IMR-90 (cell line): ENCODE data around the gene TSR3. TPM values are rescaled to one million over a fixed set of nuclear protein-coding genes. Genes with fewer than 3 reads are reported as not detected.

ENCODE experiments used
- ATAC-seq: fragments of 200-7000 bp; cut with Tn5 transposase; 2 replicates; pipeline ENCODE4 v1.9.1; 2020; ENCODE audit warnings: low read depth, mild to moderate bottlenecking, moderate library complexity
- BruUV-seq: library from RNA; stranded (reverse); fragments of 400-500 nt; replicated peaks from 2 replicates; lab custom pipeline; 2021; lab: Mats Ljungman, UMichigan
- CTCF ChIA-PET: fragments of 300-600 bp; formaldehyde crosslinking; extraction: SDS; loops from one replicate; lab custom pipeline; 2021; ENCODE audit warnings: antibody characterized with exemption; lab: Yijun Ruan, JAX
- POLR2A ChIA-PET: fragments of 300-600 bp; sonication (Branson Sonifier 250); formaldehyde crosslinking; loops from one replicate; lab custom pipeline; 2022; ENCODE audit warnings: antibody characterized with exemption; ENCODE audit not compliant: unreplicated experiment; lab: Charles Lee
- DNase-seq: peaks from one replicate; pipeline ENCODE4 v3.0.0; 2013
- H2AFZ ChIP-seq: replicated peaks from 2 replicates; pipeline ENCODE3; 2013; ENCODE audit warnings: low read length, mild to moderate bottlenecking; ENCODE audit not compliant: poor library complexity
- H2AK5ac ChIP-seq: 2 replicates; pipeline ENCODE4 v1.6.1; 2013; ENCODE audit warnings: low read depth, low read length, inconsistent platforms
- H2AK9ac ChIP-seq: replicated peaks from 2 replicates; pipeline ENCODE3; 2013; ENCODE audit warnings: mild to moderate bottlenecking, low read depth, low read length, moderate library complexity; ENCODE audit not compliant: poor library complexity
- H2BK120ac ChIP-seq: 2 replicates; pipeline ENCODE4 v1.6.1; 2013; ENCODE audit warnings: low read depth, low read length, inconsistent platforms
- H2BK15ac ChIP-seq: 3 replicates; pipeline ENCODE4 v1.6.1; 2013; ENCODE audit warnings: low read depth, low read length, inconsistent platforms
- H2BK20ac ChIP-seq: 2 replicates; pipeline ENCODE4 v1.6.1; 2013; ENCODE audit warnings: low read depth, mild to moderate bottlenecking, inconsistent platforms, low read length, moderate library complexity
- H2BK5ac ChIP-seq: 2 replicates; pipeline ENCODE4 v1.6.1; 2013; ENCODE audit warnings: mild to moderate bottlenecking, low read depth, low read length, inconsistent platforms; ENCODE audit not compliant: poor library complexity, severe bottlenecking
- H3K14ac ChIP-seq: replicated peaks from 2 replicates; pipeline ENCODE4 v1.6.1; 2013; ENCODE audit warnings: low read depth, low read length, inconsistent platforms
- H3K18ac ChIP-seq: 2 replicates; pipeline ENCODE4 v1.6.1; 2013; ENCODE audit warnings: low read depth, low read length, control low read depth
- H3K23ac ChIP-seq: 2 replicates; pipeline ENCODE4 v1.6.1; 2013; ENCODE audit warnings: low read depth, low read length, inconsistent platforms
- H3K27ac ChIP-seq: 2 replicates; pipeline ENCODE4 v1.5.1; 2013; ENCODE audit warnings: mild to moderate bottlenecking, control low read depth, low read length; ENCODE audit not compliant: insufficient read depth
- H3K27me3 ChIP-seq: 2 replicates; pipeline ENCODE4 v1.6.1; 2013; ENCODE audit warnings: low read length; ENCODE audit not compliant: control insufficient read depth, insufficient read depth
- H3K36me3 ChIP-seq: 2 replicates; pipeline ENCODE4 v1.6.1; 2013; ENCODE audit warnings: low read length, mixed read lengths; ENCODE audit not compliant: control insufficient read depth, insufficient read depth
- H3K4ac ChIP-seq: 2 replicates; pipeline ENCODE4 v1.6.1; 2013; ENCODE audit warnings: low read depth, low read length, inconsistent platforms
- H3K4me1 ChIP-seq: 2 replicates; pipeline ENCODE4 v1.6.1; 2013; ENCODE audit warnings: low read length, mixed read lengths; ENCODE audit not compliant: control insufficient read depth, insufficient read depth
- H3K4me2 ChIP-seq: 2 replicates; pipeline ENCODE4 v1.6.1; 2013; ENCODE audit warnings: low read depth, mild to moderate bottlenecking, control low read depth, low read length, moderate library complexity
- H3K4me3 ChIP-seq: 2 replicates; pipeline ENCODE4 v1.5.1; 2013; ENCODE audit warnings: low read depth, mild to moderate bottlenecking, control low read depth, low read length, moderate library complexity; ENCODE audit not compliant: insufficient read depth
- H3K56ac ChIP-seq: 2 replicates; pipeline ENCODE4 v1.6.1; 2013; ENCODE audit warnings: low read length, inconsistent platforms; ENCODE audit not compliant: insufficient read depth; ENCODE audit errors: extremely low read depth
- H3K79me1 ChIP-seq, 2 experiments: 2 replicates each; pipeline ENCODE4 v1.6.1; 2013; ENCODE audit warnings: low read length in 2 of 2, inconsistent platforms in 1 of 2, low read depth in 1 of 2
- H3K9ac ChIP-seq: 2 replicates; pipeline ENCODE4 v1.6.1; 2013; ENCODE audit warnings: low read depth, low read length, control low read depth
- H3K9me1 ChIP-seq: 2 replicates; pipeline ENCODE4 v1.6.1; 2013; ENCODE audit warnings: low read length, inconsistent platforms; ENCODE audit not compliant: insufficient read depth
- H3K9me3 ChIP-seq: 2 replicates; pipeline ENCODE4 v1.6.1; 2013; ENCODE audit warnings: low read length; ENCODE audit not compliant: control insufficient read depth, insufficient read depth
- H4K20me1 ChIP-seq: 2 replicates; pipeline ENCODE4 v1.6.1; 2013; ENCODE audit warnings: low read length, inconsistent platforms; ENCODE audit not compliant: insufficient read depth
- H4K5ac ChIP-seq: 2 replicates; pipeline ENCODE4 v1.6.1; 2013; ENCODE audit warnings: mild to moderate bottlenecking, low read depth, low read length, control low read depth
- H4K8ac ChIP-seq, 2 experiments: 2 replicates each; pipeline ENCODE4 v1.6.1; 2013; ENCODE audit warnings: low read depth in 2 of 2, low read length in 2 of 2, control low read depth in 1 of 2, inconsistent platforms in 1 of 2
- H4K91ac ChIP-seq: 2 replicates; pipeline ENCODE4 v1.6.1; 2013; ENCODE audit warnings: low read depth, low read length, inconsistent platforms; ENCODE audit not compliant: insufficient read depth
- BHLHE40 ChIP-seq: fragments of 150-350 bp; IDR thresholded peaks from 2 replicates; pipeline ENCODE4 v1.6.1; 2016; ENCODE audit warnings: mild to moderate bottlenecking, low read depth, low read length
- CEBPB ChIP-seq: IDR thresholded peaks from 2 replicates; pipeline ENCODE4 v1.6.1; 2012; ENCODE audit warnings: low read depth, low read length, improper control_type of control experiment
- CHD1 ChIP-seq: IDR thresholded peaks from 2 replicates; pipeline ENCODE4 v1.6.1; 2012; ENCODE audit warnings: low read depth, low read length, improper control_type of control experiment
- CTCF ChIP-seq: conservative IDR thresholded peaks from 2 replicates; pipeline ENCODE4 v1.5.1; 2012; ENCODE audit warnings: mild to moderate bottlenecking, low read depth, low read length, improper control_type of control experiment
- ELK1 ChIP-seq: fragments of 150-350 bp; IDR thresholded peaks from 2 replicates; pipeline ENCODE4 v1.6.1; 2016; ENCODE audit warnings: low read depth, mild to moderate bottlenecking, low read length, moderate library complexity, borderline replicate concordance
- FOS ChIP-seq: fragments of 150-350 bp; IDR thresholded peaks from 2 replicates; pipeline ENCODE4 v1.6.1; 2016; ENCODE audit warnings: low read depth, low read length
- MAFK ChIP-seq: IDR thresholded peaks from 2 replicates; pipeline ENCODE4 v1.6.1; 2012; ENCODE audit warnings: low read depth, low read length, improper control_type of control experiment
- MAZ ChIP-seq: IDR thresholded peaks from 2 replicates; pipeline ENCODE4 v1.6.1; 2012; ENCODE audit warnings: low read depth, mild to moderate bottlenecking, low read length, improper control_type of control experiment, moderate library complexity, borderline replicate concordance
- MXI1 ChIP-seq: IDR thresholded peaks from 2 replicates; pipeline ENCODE4 v1.6.1; 2012; ENCODE audit warnings: low read depth, mild to moderate bottlenecking, low read length, moderate library complexity, borderline replicate concordance
- NFE2L2 ChIP-seq: fragments of 150-350 bp; IDR thresholded peaks from 2 replicates; pipeline ENCODE4 v1.6.1; 2016; ENCODE audit warnings: low read depth, mild to moderate bottlenecking, low read length
- POLR2A ChIP-seq: IDR thresholded peaks from 2 replicates; pipeline ENCODE4 v1.6.1; 2012; ENCODE audit warnings: mild to moderate bottlenecking, low read depth, low read length
- RAD21 ChIP-seq: IDR thresholded peaks from 2 replicates; pipeline ENCODE4 v1.6.1; 2012; ENCODE audit warnings: low read length, improper control_type of control experiment
- RCOR1 ChIP-seq: IDR thresholded peaks from 2 replicates; pipeline ENCODE4 v1.6.1; 2012; ENCODE audit warnings: mild to moderate bottlenecking, low read length, improper control_type of control experiment; ENCODE audit not compliant: insufficient replicate concordance
- RFX5 ChIP-seq: IDR thresholded peaks from 2 replicates; pipeline ENCODE4 v1.8.0; 2012; ENCODE audit warnings: low read depth, mild to moderate bottlenecking, low read length, moderate library complexity
- SMC3 ChIP-seq: fragments of 150-350 bp; IDR thresholded peaks from 2 replicates; pipeline ENCODE4 v1.6.1; 2016; ENCODE audit warnings: low read depth, mild to moderate bottlenecking, antibody characterized with exemption, low read length, moderate library complexity
- USF2 ChIP-seq: fragments of 150-350 bp; IDR thresholded peaks from 2 replicates; pipeline ENCODE4 v1.6.1; 2017; ENCODE audit warnings: mild to moderate bottlenecking, antibody characterized with exemption, low read length, low read depth
- WGBS, 2 experiments: methylation state at CpG; one replicate each; pipeline versions ENCODE4 v1.1.5 to v1.1.7; 2013; ENCODE audit warnings: missing lambda C conversion rate in 2 of 2; ENCODE audit not compliant: insufficient read length in 1 of 2; ENCODE audit errors: extremely low coverage in 2 of 2; 5-methylcytosine and 5-hydroxymethylcytosine counted together
- dilution Hi-C: fragments of 300-500 bp; cut with HindIII; formaldehyde crosslinking; loops from one replicate; pipeline ENCODE4 v1.14.3; 2018; ENCODE audit warnings: low sequenced_read_pairs; ENCODE audit not compliant: unreplicated experiment
- in situ Hi-C: fragments of 300-500 bp; cut with MboI; formaldehyde crosslinking; loops from 3 replicates; pipeline ENCODE4 v1.14.3; 2019; ENCODE audit warnings: low sequenced_read_pairs, inconsistent platforms, mixed read lengths
- intact Hi-C: fragments of 100-400 bp; cut with micrococcal nuclease; formaldehyde crosslinking; loops from 2 replicates; pipeline ENCODE4 v1.10.0; 2022
- polyA plus RNA-seq, 3 experiments: library from polyadenylated mRNA; depleted of rRNA; stranded (reverse); fragments of >200 nt; gene quantifications; 2 replicates each; pipeline ENCODE4 v1.2.3, GENCODE V29; 2012; ENCODE audit warnings: low replicate concordance in 1 of 3
- total RNA-seq: library from RNA; depleted of rRNA; stranded (reverse); fragments of >200 nt; gene quantifications from 2 replicates; pipeline ENCODE4 v1.2.3, GENCODE V29; 2012

The TSR3 gene
- total and polyA plus RNA-seq, 2 of the 4 experiments (the other 2 are of a cell fraction): 38.0 to 52.9 TPM

- no peak overlapping the region for H3K4ac ChIP-seq
- in situ Hi-C loops: no loop called here
- BruUV-seq: no TSS peak
These were observed 46.7 kb upstream of the TSR3 start for GRCh38 chr16:1398351-1398750.

More at GRCh38 chr16:1398351-1398750, 46.7 kb upstream of the TSR3 start:
- H4K20me1 ChIP-seq: no peaks in the 10 kb centered on the region
- no peak overlapping the region for H2BK15ac ChIP-seq
- H3K56ac ChIP-seq: no peak overlapping the region
- no peak for DNase-seq
- ChIA-PET POLR2A (no interaction called here), CTCF (no interaction called here)
- H3K18ac ChIP-seq: no peak overlapping the region
- H3K9me3 ChIP-seq: no peaks in the 10 kb centered on the region
- no peak overlapping the region for H2AK5ac ChIP-seq
- H3K9ac ChIP-seq: no peak overlapping the region
- ATAC-seq: no peak
- no peak overlapping the region for H2BK120ac ChIP-seq
- H3K79me1 ChIP-seq: no peaks in the 10 kb centered on the region
- peaks cover 46% of the 10 kb centered on the region for H3K36me3 ChIP-seq
- H3K14ac ChIP-seq: no peak overlapping the region
- H3K23ac ChIP-seq: no peak overlapping the region
- no peak overlapping the region for H3K27ac ChIP-seq
- no peak overlapping the region for H2AFZ ChIP-seq
- no peaks in the 10 kb centered on the region for H3K4me1 ChIP-seq
- H4K8ac ChIP-seq: no peak overlapping the region
- no peak overlapping the region for H3K4me3 ChIP-seq
- intact Hi-C loops: no loop called here
- no peaks in the 10 kb centered on the region for H3K9me1 ChIP-seq
- H2BK20ac ChIP-seq: no peak overlapping the region
- H3K4me2 ChIP-seq: no peak overlapping the region
- H4K91ac ChIP-seq: no peak overlapping the region
- no peak overlapping the region for H4K5ac ChIP-seq
- dilution Hi-C loops: no loop called here
- no peak for TF ChIP-seq USF2
- no peak for TF ChIP-seq MAZ
- no peak for TF ChIP-seq RFX5
- no peak for TF ChIP-seq RAD21
- TF ChIP-seq MXI1: no peak
- no peak for TF ChIP-seq CTCF
- no peak for TF ChIP-seq POLR2A
- TF ChIP-seq NFE2L2: no peak
- TF ChIP-seq CEBPB: no peak
- no peak for TF ChIP-seq ELK1
- TF ChIP-seq MAFK: no peak
- TF ChIP-seq CHD1: no peak
- no peak for TF ChIP-seq RCOR1
- no peak for TF ChIP-seq BHLHE40
- TF ChIP-seq SMC3: no peak
- no peak for TF ChIP-seq FOS
- H2BK5ac ChIP-seq: no peak overlapping the region
- 95% methylated on average over 7 of the region's 9 CpGs; no CpG with 5 or more reads in 1 of the 2 experiments for WGBS, 2 experiments
- H3K27me3 ChIP-seq: no peaks in the 10 kb centered on the region
- H2AK9ac ChIP-seq: no peak overlapping the region
